ACHN (cell line): ENCODE measurements around the gene FAM83G.
"Not testable (repeated sequence)": the region's sequence is repeated elsewhere in the genome, so short reads cannot be mapped to it uniquely, and the experiment has no call there.

ENCODE experiments used
- DNase-seq: peaks from one replicate; pipeline ENCODE4 v3.0.0-alpha.2; 2015
- in situ Hi-C: cut with HindIII; loops from 2 replicates; pipeline ENCODE4 v1.10.0; 2017; ENCODE audit warnings: low sequenced_read_pairs, low pct_ligation_motif_present, low pct_unique_long_range_greater_than_20kb

FAM83G gene

DNA sequence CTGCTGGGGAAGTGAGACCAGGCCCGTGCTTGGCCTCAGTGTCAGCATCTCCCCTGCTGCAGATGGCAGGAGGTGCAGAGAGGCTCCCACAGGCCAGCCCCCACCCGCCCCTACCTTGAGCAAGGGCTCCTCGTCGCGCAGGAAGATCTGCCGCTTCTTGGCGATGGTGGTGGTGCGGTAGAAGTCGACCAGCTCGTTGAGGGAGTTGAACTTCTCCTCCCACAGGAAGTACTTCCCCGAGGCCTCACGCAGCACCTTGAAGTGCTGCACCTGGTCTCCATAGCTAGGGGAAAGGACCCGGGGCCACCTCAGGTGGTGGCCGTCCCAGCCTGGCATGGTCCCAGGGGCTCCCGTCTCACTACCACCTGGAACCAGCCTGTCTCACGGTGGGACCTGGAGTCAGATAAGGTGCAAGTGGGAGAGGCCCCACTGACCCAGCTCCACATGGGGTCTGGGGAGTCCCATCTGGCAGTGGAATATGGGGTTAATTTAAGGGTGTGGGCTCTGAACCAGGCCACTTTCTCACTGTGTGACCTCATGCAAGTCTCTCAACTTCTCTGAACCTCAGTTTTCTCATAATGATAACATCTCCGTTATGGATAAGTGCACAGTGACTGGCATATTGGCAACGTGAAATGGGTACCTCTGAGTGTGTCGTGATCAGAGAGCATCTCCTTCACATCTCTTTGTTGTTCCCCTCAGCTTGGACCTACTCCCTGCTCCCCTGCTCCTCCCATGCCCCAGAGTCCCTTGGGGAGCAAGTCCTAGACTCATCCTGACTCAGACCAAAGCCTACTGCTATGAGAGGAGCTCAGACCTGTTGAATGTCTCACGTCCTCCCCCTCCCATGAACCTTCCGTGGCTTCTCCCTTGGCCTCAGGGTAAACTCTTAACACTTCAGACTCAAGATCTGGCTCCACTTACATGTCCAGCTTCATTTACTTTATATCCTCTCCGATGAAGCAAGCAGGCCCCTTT, 19.8 kb upstream of the FAM83G start:
- no peak for DNase-seq
- in situ Hi-C loops, result no loop called here

DNA sequence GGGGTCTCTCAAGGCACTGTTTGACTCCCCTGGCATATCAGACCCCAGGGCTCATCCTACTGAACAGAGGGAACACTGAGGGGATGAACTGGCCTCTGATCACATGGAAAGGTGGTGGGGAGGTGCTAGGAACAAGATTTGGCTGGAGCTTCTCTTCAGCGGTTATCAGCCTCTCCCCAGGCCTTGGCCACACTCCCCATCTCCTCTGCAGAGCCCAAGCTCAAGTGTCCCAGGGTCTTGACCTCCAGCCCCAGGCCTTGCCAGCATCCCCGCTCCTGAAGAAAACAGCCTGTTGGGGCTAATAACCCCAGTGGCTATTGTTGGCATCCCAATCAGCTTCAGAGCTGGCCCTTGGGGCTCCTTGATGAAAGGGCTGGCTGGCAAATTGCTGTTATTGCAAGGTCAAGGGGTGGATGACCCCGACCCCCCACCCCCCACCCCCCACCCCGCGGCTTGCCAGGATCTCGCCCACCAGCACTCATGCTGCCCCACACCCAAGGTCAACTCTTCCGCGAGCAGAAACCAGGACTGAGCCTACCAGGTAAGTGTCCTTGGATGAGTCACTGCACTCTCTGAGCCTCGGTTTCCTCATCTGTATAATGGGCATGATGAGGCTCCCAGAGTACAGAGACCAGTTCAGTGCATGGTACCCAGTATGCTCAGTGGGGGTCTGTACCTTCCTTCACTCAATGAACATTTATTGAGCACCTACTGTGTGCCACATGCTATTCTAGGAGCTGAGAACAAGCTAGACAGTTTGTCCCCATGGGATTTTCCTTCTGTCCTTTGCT, 18.8 kb upstream of the FAM83G start:
- in situ Hi-C loops, result no loop called here
- no peak for DNase-seq

DNA sequence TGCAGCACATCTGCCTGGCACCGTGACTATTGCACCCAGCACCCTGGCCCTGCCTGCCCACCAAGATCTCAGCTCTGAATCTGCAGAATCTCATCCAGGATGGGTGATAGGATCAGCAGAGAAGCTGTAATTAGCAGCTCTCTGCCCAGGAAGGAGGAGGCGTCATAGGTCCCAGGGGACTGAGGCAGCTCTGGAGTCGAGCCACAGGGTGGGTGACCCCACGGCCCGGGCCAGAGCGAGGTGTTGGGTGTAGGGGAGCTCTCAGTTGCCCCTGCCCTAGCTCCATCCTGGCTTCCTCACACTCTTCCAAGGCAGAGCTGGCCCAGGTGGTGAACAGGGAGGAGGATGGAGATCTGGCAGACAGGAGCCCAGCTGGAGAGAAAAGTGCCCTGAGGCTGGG, 18.2 kb upstream of the FAM83G start:
- in situ Hi-C loops, result no loop called here
- DNase-seq, result no peak

DNA sequence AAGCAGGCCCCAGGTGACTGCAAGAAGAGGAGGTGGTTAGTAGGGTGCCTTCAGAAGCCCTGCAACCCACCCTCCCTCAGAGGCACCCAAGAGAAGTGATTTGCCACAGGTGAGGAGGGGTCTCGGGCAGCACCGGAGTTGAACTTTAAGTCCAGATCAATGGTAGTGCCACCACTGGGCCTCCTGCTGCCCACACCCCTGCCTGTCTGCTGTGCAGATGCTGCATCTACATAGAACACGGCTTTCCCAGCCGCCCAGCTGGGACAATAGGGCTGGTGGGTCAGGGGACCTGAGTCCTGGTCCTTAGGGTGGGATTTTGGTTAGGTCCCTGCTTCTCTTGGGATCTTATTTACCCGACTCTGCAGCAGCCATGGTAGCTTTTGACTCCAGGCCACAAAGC, 17.6 kb upstream of the FAM83G start:
- DNase-seq, result no peak
- in situ Hi-C loops, result no loop called here

DNA sequence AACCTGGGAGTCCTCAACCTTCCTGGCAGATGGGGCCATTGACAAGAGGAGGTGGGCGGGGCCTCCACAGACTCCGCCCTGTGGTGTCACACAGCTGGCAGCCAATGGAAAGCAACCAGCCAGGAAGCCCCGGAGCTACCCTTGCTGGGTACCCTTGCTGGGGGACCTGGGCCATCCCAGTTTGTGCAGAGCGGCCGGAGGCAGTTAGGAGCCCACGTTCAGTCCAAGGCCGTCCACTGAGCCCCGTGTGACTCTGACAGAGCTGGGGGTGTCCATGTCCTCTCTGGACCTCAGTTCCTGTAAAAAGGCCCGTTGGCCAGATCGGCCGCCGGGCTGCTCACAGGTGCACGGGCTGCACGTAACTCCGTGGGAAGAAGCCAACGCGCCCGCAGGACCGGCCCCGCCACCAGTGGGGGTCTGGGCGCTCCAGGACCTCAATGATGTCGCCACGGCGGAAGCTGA, 17.1 kb upstream of the FAM83G start:
- in situ Hi-C loops, result no loop called here
- peak; percentile 21 for DNase-seq

DNA sequence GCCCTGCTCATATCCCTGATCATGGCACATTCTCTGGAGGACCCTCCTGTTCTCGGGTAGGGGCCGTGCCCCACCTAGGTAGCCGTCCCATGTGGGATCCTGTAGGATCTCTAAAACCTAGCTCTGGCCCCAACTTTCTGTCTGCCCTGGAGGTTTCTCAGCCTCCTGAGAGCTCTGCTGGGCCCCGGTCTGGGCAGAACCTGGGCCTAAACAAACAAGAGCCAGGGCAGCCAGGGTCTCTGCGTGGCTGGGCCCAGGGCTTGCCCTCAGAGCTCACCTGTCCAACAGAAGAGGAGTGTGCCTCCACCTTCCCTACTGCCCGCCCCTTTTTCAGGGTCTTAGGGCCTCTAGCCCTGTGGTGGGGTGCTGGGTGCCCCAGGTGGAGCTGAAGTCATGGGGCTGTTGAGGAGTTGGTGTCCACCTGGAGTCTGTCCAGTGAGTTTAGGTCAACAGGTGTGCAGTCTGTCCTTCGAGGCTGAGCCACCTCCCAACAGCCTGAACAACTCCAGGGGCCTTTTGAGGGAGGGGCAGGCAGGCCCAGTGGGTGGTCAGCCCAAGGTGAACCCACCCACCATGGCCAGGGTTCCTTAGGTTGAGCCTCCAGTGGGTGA, 16.6 kb upstream of the FAM83G start:
- DNase-seq, in situ Hi-C loops: not testable (repeated sequence)

DNA sequence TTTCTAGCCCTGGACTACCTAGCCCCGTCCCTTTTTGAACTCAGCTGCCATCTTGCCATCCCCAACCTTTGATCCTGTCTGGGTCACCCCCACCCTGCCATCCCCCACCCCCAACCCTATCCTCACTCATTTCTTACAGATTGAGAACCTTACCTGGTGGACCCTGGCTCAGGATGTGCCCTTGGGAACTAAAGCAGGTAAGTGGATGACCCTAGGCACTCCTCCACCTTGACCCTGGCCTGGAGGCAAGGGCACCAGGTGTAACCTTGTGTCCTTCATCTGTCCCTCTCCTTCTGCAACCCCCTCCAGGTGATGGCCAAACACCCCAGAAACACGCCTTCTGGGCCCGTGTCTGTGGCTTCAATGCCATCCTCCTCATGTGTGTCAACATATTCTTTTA, 15.5 kb upstream of the FAM83G start:
- DNase-seq, result no peak
- in situ Hi-C loops, result no loop called here

DNA sequence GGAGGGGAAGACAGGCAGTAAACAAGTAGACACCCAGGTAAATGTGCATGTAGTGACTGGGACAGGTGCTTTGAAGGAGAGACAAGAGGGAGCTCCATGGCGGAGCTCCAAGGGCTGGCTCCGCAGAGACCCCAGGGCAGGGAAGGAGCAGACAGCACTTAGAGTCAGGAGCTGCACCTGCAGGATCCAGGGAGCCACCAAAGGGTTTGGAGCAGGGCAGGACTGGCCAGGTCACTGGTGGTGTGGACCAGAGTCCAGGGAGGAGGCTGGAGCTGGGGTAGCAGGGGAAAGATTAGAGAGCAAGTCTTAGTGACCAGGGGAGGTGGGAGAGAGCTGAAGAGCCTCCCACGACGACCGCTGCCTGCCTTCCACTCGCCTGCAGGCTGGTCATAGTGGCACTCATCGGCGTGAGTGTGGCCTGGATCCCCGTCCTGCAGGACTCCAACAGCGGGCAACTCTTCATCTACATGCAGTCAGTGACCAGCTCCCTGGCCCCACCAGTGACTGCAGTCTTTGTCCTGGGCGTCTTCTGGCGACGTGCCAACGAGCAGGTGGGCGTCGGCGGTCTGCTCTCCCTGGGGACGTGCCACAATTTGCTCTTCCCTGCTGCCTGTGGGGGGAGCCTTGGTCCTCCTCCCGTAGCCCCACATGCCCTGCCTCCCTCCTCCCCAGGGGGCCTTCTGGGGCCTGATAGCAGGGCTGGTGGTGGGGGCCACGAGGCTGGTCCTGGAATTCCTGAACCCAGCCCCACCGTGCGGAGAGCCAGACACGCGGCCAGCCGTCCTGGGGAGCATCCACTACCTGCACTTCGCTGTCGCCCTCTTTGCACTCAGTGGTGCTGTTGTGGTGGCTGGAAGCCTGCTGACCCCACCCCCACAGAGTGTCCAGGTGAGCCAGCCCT, 14.7 kb upstream of the FAM83G start:
- in situ Hi-C loops, result no loop called here

DNA sequence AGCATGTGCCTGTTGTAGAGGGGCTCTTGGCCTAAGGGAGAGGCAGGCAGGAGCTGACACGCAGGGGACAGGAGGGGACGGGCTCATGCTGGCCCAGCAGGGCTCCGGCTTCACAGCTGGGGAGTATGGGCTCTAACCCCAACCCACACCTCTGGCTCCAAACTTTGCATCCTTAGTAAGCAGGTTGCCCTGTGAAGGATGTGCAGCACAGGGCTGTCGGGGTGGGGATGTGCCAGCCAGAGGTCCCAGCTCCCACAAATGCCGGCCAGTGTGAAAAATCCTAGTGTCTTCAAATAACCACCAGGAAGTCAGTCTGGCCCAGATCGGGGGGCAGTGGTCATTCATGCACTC, 14.0 kb upstream of the FAM83G start:
- no peak for DNase-seq
- in situ Hi-C loops, result no loop called here

More for the DNA sequence above, 14.7 kb upstream of the FAM83G start:
- DNase-seq, result no peak

DNA sequence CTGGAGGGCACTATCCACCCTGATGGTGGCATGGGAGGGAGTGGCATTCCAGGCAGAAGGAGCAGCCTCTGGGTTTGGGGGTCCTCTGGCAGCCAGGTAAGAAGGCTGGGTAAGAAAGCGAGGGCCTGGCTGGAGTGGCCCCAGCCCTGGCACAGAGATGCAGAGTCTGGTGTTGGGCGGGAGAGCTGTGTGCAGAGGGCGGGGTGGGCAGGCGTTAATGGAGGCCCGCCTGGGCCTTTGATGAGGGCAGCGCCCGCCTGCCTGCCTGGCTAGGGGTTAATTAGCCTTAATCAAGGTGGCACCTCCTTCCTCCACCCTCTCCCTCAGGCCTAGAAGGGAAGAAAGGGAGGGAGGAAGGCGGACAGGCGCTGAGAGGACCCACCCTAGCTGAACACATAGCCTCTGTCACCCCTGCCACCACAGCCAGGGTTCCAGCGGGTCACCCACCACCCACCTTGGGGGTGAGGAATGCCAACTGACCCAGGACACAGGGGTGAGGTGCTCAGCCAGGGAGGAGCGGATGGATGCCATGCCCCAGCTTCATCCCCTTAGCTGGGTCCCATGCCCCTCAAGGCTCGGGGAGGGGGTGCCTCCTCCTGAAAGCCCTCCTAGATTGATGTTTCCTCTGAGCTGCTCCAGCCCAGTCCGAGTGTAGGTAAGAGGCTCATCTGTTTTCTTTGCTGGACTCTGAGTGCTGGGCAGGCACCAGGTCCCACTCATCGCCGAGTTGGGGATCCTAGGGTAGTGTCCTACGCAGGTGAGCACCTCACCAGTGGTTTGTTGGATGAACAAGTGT, 13.4 kb upstream of the FAM83G start:
- no peak for DNase-seq
- in situ Hi-C loops, result no loop called here

DNA sequence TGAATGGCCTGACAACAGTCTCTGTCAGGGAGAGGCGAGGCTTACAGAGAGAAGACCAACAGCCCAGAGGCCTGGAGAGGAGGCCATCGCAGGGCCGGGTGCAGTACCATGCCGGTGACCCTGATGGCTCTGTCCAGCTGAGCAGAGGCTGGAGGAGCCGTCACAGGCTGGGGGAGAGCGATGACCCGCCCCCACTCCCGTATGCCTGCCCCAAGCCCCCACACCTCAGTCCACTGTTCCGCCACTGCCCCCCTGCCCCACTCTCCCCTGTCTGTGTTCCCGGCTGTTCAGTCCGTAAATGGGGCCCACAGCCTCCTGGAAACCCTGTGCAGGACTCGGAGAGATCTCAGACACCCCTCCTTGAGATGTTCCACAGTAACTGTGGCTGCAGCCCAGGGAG, 12.8 kb upstream of the FAM83G start:
- no peak for DNase-seq
- in situ Hi-C loops, result no loop called here

DNA sequence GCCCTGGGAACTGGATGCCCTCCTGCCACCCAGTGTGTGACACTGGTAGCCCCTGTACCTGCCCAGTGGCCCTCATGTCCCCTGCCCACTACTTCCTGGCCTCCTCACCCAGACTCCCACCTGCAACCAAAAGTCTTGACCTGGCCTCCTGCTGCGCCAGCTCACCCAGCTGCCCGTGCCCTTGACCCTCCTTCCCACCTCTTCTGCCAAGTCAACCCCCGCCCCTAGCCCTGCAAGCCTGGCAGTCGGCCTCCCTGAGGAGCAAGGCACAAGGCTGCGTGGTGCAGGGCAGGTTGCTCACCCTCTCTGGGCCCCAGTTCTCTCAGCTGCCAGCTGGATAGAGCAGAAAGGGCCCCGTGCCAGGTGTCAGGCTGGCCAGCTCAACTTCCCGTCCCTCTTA, 12.3 kb upstream of the FAM83G start:
- in situ Hi-C loops, result no loop called here
- no peak for DNase-seq

DNA sequence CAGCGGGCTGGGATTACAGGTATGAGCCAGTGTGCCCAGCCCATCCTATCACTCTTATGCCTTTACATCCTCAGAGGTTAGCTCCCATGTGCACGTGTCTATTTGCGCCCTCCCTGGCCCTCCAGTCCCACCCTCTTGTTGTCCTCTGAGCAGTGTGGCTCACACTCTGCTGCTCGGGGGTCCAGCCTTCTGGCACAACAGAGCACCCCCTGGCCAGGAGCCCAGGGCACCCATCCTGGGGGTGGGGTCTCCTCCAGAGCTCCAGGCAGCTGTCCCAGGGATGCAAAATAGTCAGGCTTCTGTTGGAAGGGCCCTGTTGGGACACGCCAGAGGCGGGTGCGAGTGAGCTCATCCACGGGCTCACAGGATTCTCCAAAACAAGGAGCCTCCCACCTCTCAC, 11.7 kb upstream of the FAM83G start:
- no peak for DNase-seq
- in situ Hi-C loops, result no loop called here

DNA sequence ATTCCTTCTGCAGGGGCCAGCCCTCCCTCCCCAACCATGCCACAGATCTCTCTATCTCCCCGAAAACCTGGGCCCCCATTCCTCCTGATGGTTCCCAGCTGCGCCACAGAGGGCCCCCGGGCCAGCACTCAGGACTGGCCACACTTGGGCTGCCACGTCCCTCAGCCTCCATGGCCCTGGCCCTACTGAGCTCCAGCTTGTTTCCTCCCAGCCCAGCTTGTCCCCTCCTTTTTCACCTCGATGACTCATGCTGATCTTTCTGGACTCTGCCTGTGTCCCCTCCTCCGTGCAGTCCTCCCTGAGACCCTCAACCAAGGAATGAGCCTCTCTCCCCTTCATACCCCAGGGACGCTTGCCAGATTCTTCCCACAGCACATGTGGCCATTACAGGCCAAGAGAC, 10.9 kb upstream of the FAM83G start:
- DNase-seq, result no peak
- in situ Hi-C loops, result no loop called here

DNA sequence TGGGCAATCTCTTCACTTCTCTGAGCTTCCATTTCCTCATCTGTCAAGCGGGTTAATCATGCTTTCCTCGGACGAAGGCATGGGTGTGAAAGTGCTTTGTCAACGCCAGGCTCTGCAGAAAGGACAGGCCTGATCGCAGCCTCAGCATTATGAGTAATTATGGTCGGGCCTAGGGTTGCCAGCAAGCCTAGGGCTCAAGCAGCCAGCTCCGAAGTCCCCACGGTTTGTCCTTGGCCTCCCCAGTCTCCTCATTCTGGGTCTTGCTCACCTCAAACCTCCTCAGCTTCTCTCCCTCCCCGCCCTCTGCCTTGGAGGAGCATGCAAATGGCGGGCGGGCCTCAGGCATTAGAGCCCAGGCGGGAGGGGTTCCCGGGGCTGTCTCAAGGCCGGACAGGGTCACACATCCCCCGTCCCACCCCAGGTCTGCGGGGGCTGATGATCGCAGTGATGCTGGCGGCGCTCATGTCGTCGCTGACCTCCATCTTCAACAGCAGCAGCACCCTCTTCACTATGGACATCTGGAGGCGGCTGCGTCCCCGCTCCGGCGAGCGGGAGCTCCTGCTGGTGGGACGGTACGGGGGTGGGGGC, 10.2 kb upstream of the FAM83G start:
- no peak for DNase-seq
- in situ Hi-C loops, result no loop called here

DNA sequence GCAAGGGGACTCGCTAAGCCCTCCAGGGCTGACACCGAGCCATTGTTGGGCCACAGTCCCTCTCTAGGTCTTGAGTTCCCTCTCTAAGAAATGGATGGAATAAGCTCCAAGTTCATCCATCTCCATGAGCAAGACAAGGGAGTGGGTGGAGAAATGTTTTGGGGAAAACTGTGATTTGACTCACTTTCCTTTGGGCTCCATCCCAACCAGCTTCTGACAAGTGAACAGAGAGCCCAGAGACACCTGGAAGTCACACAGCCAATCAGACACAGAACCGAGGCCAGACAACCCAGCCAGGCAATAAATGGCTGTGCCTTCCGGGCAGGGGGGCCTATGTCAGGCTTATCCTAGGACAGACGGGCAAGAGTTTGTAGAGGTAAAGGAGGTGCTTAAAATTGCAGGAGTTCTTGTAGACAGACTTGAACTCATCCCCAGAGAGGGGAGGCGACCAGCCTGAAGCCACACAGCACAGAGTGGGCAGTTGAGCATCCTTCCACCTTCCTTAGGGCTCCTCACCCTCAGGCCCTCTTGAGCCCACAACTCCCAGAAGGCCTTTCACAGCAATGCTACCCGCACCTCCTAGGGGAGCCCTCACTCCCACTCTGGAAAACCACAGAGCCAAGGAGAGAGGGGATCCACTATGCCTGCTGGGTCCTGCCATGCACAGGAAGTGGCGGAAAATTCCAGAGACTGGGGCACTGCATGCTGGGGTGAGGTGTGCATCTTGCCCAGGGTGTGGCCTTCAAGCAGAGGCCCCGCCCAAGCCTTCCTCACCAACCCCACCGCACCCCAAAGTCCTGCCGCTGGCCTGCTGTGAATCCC, 9.5 kb upstream of the FAM83G start:
- DNase-seq, result no peak
- in situ Hi-C loops, result no loop called here

DNA sequence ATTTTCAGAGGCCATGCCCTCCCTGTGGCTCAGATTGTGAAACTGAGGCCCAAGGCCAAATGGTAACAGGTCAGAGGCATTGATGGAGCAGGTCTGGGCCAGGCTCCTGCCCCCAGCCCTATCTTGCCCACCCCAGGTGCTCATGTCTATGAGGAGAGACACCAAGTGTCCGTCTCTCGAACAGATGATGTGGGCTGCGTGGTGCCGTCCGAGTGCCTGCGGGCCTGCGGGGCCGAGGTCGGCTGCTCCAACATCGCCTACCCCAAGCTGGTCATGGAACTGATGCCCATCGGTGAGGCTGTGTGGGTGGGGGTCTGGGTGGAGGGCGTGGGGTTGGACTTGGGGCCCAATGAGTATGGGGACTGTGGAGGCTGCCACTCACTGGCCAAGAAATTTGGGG, 8.7 kb upstream of the FAM83G start:
- DNase-seq, result no peak
- in situ Hi-C loops, result no loop called here
